GM12865 (cell line): ENCODE results near the gene ESRRA.

ENCODE experiments used
- DNase-seq: peaks from one replicate; pipeline ENCODE4 v3.0.0; 2010; ENCODE audit warnings: low read depth
- H3K4me3 ChIP-seq: 2 replicates; pipeline ENCODE4 v1.5.1; 2011; ENCODE audit warnings: mild to moderate bottlenecking, low read depth, low read length, control low read depth
- CTCF ChIP-seq: IDR thresholded peaks from 2 replicates; pipeline ENCODE4 v1.5.1; 2011; ENCODE audit warnings: low read length, control low read depth, low read depth, inconsistent platforms; ENCODE audit not compliant: insufficient read depth; ENCODE audit errors: missing control alignments

The ESRRA gene

GRCh38 chr11:64330888-64331287, 25.6 kb downstream of the ESRRA start:
- no peak overlapping the region for H3K4me3 ChIP-seq
- TF ChIP-seq CTCF: no peak
- DNase-seq: no peak

DNA sequence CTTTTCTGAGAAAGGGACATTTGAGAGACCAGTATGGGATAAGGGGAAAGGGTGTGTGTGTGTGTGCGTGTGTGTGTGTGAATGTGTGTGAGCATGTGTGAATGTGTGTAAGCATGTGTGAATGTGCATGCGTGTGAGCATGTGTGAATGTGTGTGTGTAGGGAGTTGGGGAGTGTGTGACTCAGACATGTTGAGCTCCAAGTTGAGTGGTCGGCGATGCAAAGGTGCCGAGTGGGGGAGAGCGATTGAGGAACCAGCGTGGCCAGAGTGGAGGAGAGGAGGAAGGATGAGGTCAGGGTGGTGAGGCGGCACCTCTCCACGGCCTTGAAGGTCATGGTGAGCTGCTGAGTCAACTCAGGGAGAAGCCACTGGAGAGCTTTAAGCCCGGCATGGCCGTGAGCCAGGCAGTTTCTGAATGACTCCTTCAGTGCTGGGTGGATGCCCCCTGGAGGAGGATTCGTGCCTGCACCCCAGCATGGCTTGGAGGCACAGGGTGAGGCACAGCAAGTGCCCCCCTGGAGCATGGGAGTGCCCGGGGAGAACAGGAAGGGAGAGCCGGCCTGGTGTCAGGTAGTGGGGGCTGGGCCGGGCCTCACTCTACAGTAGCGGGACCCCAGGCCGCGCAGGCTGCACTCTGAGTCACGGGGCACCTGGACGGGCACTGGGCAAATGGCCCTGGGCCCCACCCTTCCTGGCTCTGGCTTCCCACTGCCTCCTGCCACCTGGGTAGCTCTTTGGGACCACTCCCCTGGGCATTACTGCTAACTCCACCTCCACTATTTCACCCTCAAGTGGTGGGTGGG, 26.4 kb downstream of the ESRRA start:
- DNase-seq: peak; percentile 95
- TF ChIP-seq CTCF: peak; percentile 87
- H3K4me3 ChIP-seq: no peak overlapping the region

DNA sequence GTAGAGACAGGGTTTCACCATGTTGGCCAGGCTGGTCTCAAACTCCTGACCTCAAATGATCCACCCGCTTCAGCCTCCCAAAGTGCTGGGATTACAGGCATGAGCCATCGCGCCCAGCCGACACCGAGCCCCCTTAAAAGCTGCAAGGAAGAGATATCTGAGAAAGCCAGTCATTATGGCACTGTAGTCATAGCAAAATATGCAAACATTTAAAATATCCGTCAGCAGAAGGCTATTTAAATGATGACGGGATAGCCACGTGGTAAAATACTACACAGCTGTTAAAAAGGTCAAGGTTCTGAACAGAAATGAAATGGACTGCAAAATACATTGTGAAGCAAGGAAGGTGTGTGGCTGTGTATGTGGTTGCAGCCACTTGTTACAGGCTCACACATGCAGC, 28.2 kb downstream of the ESRRA start:
- TF ChIP-seq CTCF: no peak
- DNase-seq: no peak
- no peak overlapping the region for H3K4me3 ChIP-seq

DNA sequence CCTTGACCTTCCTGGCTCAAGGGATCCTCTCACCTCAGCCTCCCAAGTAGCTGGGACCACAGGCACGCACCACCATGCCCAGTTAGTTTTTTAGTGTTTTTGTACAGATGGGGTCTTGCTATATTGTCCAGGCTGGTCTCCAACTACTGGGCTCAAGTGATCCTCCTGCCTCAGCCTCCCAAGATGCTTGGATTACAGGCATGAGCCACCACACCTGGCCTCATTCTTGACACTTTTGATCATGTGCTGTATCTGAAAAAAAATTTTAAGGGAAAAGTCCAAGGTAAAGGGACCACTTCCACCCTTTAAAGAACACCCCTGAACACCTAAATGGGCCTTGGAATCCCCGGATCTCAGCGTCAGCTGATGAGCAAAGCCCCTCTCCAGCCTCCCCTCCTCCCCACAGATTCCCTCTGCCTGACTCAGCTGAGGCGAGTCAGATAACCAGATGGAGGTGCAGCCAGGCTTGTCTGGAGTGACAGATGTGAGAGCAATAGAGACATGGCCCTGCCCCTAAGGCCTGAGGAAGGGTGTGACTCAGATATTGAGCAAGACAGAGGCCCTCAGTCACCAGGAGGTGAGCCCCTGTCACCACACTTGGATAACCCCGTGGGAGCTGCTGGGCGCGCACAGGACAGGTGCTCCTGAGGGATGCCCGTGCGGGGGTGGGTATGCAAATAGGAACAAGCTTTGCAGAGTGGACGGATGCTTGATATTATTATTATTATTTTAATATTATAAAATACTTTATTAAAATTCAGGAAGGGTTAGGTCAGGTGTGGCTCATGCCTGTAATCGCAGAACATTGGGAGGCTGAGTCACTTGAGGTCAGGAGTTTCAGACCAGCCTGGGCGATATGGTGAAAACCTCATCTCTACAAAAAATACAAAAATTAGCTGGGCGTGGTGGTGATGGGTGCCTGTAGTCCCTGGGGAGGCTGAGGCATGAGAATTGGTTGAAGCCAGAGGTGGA, 29.7 kb downstream of the ESRRA start:
- peak; percentile 94 for DNase-seq
- no peak overlapping the region for H3K4me3 ChIP-seq

DNA sequence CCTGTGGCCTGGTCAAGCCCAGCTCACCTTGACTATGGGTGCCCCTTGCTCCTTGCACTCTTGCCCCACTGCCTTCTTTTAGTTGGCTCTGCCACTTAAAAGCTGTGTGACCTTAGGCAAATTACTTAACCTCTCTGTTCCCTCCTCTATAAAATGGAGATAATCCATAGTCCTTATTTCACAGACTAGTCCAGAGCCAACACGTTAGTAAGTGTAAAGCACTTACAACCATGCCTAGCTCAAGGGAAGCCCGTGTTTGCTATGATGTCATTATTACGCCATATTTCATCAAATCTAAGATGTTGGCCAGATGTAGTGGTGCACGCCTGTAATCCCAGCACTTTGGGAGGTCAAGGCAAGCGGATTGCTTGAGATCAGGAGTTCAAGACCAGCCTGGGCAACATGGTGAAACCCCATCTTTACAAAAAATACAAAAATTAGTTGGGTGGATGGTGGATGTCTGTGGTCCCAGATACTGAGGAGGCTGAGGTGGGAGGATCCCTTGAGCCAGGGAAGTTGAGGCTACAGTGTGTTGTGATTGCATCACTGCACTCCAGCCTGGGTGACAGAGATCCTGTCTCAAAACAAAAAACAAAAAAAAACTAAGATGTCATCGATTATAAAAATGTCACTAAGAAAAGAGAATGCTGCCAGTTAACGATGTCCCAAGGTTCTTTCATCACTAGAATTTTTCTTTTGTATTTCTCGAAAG, 32.4 kb downstream of the ESRRA start:
- TF ChIP-seq CTCF: no peak
- H3K4me3 ChIP-seq: no peak overlapping the region
- no peak for DNase-seq

More for the DNA sequence above, 29.7 kb downstream of the ESRRA start:
- no peak for TF ChIP-seq CTCF

DNA sequence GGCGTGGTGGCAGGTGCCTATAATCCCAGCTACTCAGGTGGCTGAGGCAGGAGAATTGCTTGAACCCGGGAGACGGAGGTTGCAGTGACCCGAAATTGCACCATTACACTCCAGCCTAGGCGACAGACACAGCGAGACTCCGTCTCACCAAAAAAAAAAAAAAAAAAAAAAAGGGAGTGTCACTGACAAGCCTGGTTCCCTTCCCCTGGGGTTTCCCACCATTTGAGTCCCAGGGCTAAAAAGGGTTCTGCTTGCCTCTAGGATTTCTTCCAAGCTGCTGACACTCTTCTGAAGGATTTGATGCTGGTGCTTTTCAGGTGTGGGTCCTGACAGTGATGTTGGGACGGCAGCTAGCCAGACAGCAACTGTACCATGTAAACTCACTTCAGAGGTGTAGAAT, 33.4 kb downstream of the ESRRA start:
- no peak for TF ChIP-seq CTCF
- H3K4me3 ChIP-seq: peak overlapping the region; percentile 77
- no peak for DNase-seq
